GM23338 (cell line): ENCODE measurements around the gene ACBD5. TPM values are rescaled to one million over a fixed set of nuclear protein-coding genes. Genes with fewer than 3 reads are reported as not detected.

Experiments
- ATAC-seq: fragments of 200-7000 bp; cut with Tn5 transposase; 3 replicates; pipeline ENCODE4 v1.9.1; 2020
- DNase-seq: peaks from one replicate; pipeline ENCODE4 v3.0.0-alpha.2; 2015; ENCODE audit warnings: low spot score
- H2AFZ ChIP-seq: fragments of 200-600 bp; sonication (generic); 2 replicates; pipeline ENCODE4 v1.8.0; 2016; ENCODE audit warnings: antibody characterized with exemption, mild to moderate bottlenecking, moderate library complexity
- H3F3A ChIP-seq: fragments of 200-600 bp; sonication (generic); replicated peaks from 2 replicates; pipeline ENCODE4 v1.8.0; 2017; ENCODE audit warnings: antibody characterized with exemption, mixed run types, low read depth
- H3K27ac ChIP-seq: fragments of 200-600 bp; sonication (generic); 2 replicates; pipeline ENCODE4 v1.6.1; 2016; ENCODE audit warnings: low read depth
- H3K27me3 ChIP-seq: fragments of 200-600 bp; sonication (generic); 2 replicates; pipeline ENCODE4 v1.8.0; 2016; ENCODE audit warnings: mild to moderate bottlenecking, mixed run types, moderate library complexity; ENCODE audit not compliant: insufficient read depth
- H3K36me3 ChIP-seq: fragments of 200-600 bp; sonication (generic); 2 replicates; pipeline ENCODE4 v1.8.0; 2016; ENCODE audit warnings: mild to moderate bottlenecking; ENCODE audit not compliant: insufficient read depth
- H3K4me1 ChIP-seq: fragments of 200-600 bp; sonication (generic); 2 replicates; pipeline ENCODE4 v1.8.0; 2016; ENCODE audit warnings: mild to moderate bottlenecking, moderate library complexity; ENCODE audit not compliant: insufficient read depth
- H3K4me2 ChIP-seq: fragments of 200-600 bp; sonication (generic); 2 replicates; pipeline ENCODE4 v1.7.1; 2017; ENCODE audit warnings: mixed run types
- H3K4me3 ChIP-seq: fragments of 200-600 bp; sonication (generic); 2 replicates; pipeline ENCODE4 v1.6.1; 2016; ENCODE audit warnings: mixed run types
- H3K79me2 ChIP-seq: fragments of 200-600 bp; sonication (generic); replicated peaks from 2 replicates; pipeline ENCODE4 v1.8.0; 2017; ENCODE audit warnings: mild to moderate bottlenecking; ENCODE audit not compliant: insufficient read depth
- H3K9me2 ChIP-seq: fragments of 200-600 bp; sonication (generic); 2 replicates; pipeline ENCODE4 v1.8.0; 2017; ENCODE audit not compliant: insufficient read depth
- H4K20me1 ChIP-seq: fragments of 200-600 bp; sonication (generic); replicated peaks from 2 replicates; pipeline ENCODE4 v1.8.0; 2017; ENCODE audit warnings: mild to moderate bottlenecking; ENCODE audit not compliant: insufficient read depth
- H3K27ac Mint-ChIP-seq: 2 replicates; pipeline ENCODE4 v1.8.0; 2020; ENCODE audit warnings: inconsistent platforms, mild to moderate bottlenecking, moderate library complexity, mixed read lengths
- H3K27me3 Mint-ChIP-seq: 3 replicates; pipeline ENCODE4 v1.8.0; 2022; ENCODE audit warnings: low read depth, mild to moderate bottlenecking, moderate library complexity, mixed read lengths, inconsistent platforms; ENCODE audit not compliant: insufficient read depth, poor library complexity
- H3K36me3 Mint-ChIP-seq: 3 replicates; pipeline ENCODE4 v1.8.0; 2021; ENCODE audit warnings: low read depth, mild to moderate bottlenecking, inconsistent platforms, moderate library complexity, mixed read lengths
- H3K4me1 Mint-ChIP-seq: 3 replicates; pipeline ENCODE4 v1.8.0; 2020; ENCODE audit warnings: mild to moderate bottlenecking, inconsistent platforms, mixed read lengths
- H3K4me3 Mint-ChIP-seq: 3 replicates; pipeline ENCODE4 v1.8.0; 2021; ENCODE audit warnings: moderate library complexity, mild to moderate bottlenecking, inconsistent platforms, mixed read lengths
- H3K9me3 Mint-ChIP-seq: 3 replicates; pipeline ENCODE4 v1.8.0; 2020; ENCODE audit warnings: moderate library complexity, mild to moderate bottlenecking, inconsistent platforms, mixed read lengths
- CREB1 ChIP-seq: fragments of 250-450 bp; sonication (Bioruptor Pico); IDR thresholded peaks from 2 replicates; pipeline ENCODE4 v1.5.0; 2020; ENCODE audit warnings: low read depth, mild to moderate bottlenecking, moderate library complexity
- EZH2 ChIP-seq: fragments of 200-600 bp; sonication (generic); IDR thresholded peaks from one replicate; pipeline ENCODE4 v1.8.0; 2017; ENCODE audit warnings: antibody characterized with exemption, mild to moderate bottlenecking, low read depth; ENCODE audit not compliant: unreplicated experiment
- EZH2phosphoT487 ChIP-seq: fragments of 200-600 bp; sonication (generic); IDR thresholded peaks from one replicate; pipeline ENCODE4 v1.8.1; 2018; ENCODE audit warnings: antibody characterized with exemption; ENCODE audit not compliant: unreplicated experiment
- JUNB ChIP-seq: IDR thresholded peaks from one replicate; pipeline ENCODE4 v1.6.1; 2016; ENCODE audit warnings: antibody characterized with exemption; ENCODE audit not compliant: unreplicated experiment
- NANOG ChIP-seq: IDR thresholded peaks from 2 replicates; pipeline ENCODE4 v1.6.1; 2016; ENCODE audit warnings: antibody characterized with exemption, borderline replicate concordance
- POLR2AphosphoS5 ChIP-seq: IDR thresholded peaks from 2 replicates; pipeline ENCODE4 v1.6.1; 2016; ENCODE audit warnings: antibody characterized with exemption, low read depth
- STAT1 ChIP-seq: IDR thresholded peaks from one replicate; pipeline ENCODE4 v1.6.1; 2016; ENCODE audit warnings: antibody characterized with exemption; ENCODE audit not compliant: unreplicated experiment
- ZNF114 ChIP-seq: fragments of 250-450 bp; sonication (Bioruptor Pico); IDR thresholded peaks from 2 replicates; pipeline ENCODE4 v1.5.0; 2020; ENCODE audit warnings: mild to moderate bottlenecking, moderate library complexity
- ZNF331 ChIP-seq: fragments of 250-450 bp; sonication (Bioruptor Pico); IDR thresholded peaks from 2 replicates; pipeline ENCODE4 v1.5.0; 2020; ENCODE audit warnings: low read depth, mild to moderate bottlenecking, moderate library complexity
- polyA plus RNA-seq: library from polyadenylated mRNA; unstranded; fragments of >200 nt; fragmentation: Nextera tagmentation; extraction: Ambion mirVana; gene quantifications from 2 replicates; pipeline ENCODE4 v1.2.1, GENCODE V29; 2016
- total RNA-seq: library from RNA; depleted of rRNA; stranded (reverse); fragments of >200 nt; shearing (Covaris generic); gene quantifications from 2 replicates; pipeline ENCODE4 v1.2.3, GENCODE V29; 2014
- TF ChIP-seq, protein P1 (sequence below): fragments of 250-450 bp; sonication (Bioruptor Pico); IDR thresholded peaks from 2 replicates; pipeline ENCODE4 v1.5.0; 2020; ENCODE audit warnings: mild to moderate bottlenecking, moderate library complexity
- TF ChIP-seq, protein P2 (sequence below): IDR thresholded peaks from one replicate; pipeline ENCODE4 v1.6.1; 2018; ENCODE audit warnings: antibody characterized with exemption; ENCODE audit not compliant: unreplicated experiment
- TF ChIP-seq, protein P3 (sequence below): IDR thresholded peaks from 2 replicates; pipeline ENCODE4 v1.6.1; 2016; ENCODE audit warnings: antibody characterized with exemption
- TF ChIP-seq, protein P4 (sequence below), 2 experiments: fragments of 200-600 bp in 1 of 2; sonication (generic) in 1 of 2; conservative IDR thresholded peaks; 2 replicates each; pipeline versions ENCODE4 v1.5.1 to v1.6.1; 2016 to 2017; ENCODE audit warnings: antibody characterized with exemption in 2 of 2, low read depth in 2 of 2, mild to moderate bottlenecking in 2 of 2, moderate library complexity in 1 of 2

Gene ACBD5
- total and polyA plus RNA-seq, 2 experiments from 2014 or later, result 9.8 to 10.1 TPM

DNA sequence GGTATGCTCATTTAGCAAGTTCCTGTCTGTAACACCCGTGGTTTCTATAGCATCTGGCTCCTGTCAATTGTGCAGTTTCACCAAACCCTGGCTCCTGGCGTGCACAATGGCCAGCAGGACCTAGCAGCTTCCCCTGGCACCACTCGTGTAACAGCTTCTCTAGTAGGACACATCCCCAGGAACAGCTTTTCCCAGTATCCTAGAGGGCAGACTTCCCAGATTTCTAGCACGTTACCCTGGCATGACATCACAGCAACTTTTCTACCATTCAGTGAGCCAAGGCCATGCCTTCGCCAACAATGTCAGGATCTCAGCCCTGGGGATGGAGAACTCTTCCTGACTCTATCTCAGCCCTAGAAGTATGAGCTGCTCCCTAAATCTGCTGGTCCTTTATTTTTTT is 92.9 kb downstream of the ACBD5 start:
- ATAC-seq (no peak), DNase-seq (no peak)
- Histone ChIP-seq H3K27me3 (no peaks in the 10 kb centered on the region), H3K27ac (no peak overlapping the region), H3K4me1 (peaks cover 3% of the 10 kb centered on the region), H3K9me2 (no peaks in the 10 kb centered on the region), H3K79me2 (peaks cover 96% of the 10 kb centered on the region), H4K20me1 (peaks cover 41% of the 10 kb centered on the region), H2AFZ (no peak overlapping the region), H3K4me2 (no peak overlapping the region), H3F3A (no peaks in the 10 kb centered on the region), H3K4me3 (no peak overlapping the region), H3K36me3 (peaks cover 37% of the 10 kb centered on the region)
- TF ChIP-seq, protein P1, sequence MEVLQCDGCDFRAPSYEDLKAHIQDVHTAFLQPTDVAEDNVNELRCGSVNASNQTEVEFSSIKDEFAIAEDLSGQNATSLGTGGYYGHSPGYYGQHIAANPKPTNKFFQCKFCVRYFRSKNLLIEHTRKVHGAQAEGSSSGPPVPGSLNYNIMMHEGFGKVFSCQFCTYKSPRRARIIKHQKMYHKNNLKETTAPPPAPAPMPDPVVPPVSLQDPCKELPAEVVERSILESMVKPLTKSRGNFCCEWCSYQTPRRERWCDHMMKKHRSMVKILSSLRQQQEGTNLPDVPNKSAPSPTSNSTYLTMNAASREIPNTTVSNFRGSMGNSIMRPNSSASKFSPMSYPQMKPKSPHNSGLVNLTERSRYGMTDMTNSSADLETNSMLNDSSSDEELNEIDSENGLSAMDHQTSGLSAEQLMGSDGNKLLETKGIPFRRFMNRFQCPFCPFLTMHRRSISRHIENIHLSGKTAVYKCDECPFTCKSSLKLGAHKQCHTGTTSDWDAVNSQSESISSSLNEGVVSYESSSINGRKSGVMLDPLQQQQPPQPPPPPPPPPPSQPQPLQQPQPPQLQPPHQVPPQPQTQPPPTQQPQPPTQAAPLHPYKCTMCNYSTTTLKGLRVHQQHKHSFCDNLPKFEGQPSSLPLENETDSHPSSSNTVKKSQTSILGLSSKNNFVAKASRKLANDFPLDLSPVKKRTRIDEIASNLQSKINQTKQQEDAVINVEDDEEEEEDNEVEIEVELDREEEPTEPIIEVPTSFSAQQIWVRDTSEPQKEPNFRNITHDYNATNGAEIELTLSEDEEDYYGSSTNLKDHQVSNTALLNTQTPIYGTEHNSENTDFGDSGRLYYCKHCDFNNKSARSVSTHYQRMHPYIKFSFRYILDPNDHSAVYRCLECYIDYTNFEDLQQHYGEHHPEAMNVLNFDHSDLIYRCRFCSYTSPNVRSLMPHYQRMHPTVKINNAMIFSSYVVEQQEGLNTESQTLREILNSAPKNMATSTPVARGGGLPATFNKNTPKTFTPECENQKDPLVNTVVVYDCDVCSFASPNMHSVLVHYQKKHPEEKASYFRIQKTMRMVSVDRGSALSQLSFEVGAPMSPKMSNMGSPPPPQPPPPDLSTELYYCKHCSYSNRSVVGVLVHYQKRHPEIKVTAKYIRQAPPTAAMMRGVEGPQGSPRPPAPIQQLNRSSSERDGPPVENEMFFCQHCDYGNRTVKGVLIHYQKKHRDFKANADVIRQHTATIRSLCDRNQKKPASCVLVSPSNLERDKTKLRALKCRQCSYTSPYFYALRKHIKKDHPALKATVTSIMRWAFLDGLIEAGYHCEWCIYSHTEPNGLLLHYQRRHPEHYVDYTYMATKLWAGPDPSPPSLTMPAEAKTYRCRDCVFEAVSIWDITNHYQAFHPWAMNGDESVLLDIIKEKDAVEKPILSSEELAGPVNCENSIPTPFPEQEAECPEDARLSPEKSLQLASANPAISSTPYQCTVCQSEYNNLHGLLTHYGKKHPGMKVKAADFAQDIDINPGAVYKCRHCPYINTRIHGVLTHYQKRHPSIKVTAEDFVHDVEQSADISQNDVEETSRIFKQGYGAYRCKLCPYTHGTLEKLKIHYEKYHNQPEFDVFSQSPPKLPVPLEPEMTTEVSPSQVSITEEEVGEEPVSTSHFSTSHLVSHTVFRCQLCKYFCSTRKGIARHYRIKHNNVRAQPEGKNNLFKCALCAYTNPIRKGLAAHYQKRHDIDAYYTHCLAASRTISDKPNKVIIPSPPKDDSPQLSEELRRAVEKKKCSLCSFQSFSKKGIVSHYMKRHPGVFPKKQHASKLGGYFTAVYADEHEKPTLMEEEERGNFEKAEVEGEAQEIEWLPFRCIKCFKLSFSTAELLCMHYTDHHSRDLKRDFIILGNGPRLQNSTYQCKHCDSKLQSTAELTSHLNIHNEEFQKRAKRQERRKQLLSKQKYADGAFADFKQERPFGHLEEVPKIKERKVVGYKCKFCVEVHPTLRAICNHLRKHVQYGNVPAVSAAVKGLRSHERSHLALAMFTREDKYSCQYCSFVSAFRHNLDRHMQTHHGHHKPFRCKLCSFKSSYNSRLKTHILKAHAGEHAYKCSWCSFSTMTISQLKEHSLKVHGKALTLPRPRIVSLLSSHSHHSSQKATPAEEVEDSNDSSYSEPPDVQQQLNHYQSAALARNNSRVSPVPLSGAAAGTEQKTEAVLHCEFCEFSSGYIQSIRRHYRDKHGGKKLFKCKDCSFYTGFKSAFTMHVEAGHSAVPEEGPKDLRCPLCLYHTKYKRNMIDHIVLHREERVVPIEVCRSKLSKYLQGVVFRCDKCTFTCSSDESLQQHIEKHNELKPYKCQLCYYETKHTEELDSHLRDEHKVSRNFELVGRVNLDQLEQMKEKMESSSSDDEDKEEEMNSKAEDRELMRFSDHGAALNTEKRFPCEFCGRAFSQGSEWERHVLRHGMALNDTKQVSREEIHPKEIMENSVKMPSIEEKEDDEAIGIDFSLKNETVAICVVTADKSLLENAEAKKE (CRISPR knock-in tag), result no peak
- no peak for TF ChIP-seq POLR2AphosphoS5
- TF ChIP-seq, protein P2, sequence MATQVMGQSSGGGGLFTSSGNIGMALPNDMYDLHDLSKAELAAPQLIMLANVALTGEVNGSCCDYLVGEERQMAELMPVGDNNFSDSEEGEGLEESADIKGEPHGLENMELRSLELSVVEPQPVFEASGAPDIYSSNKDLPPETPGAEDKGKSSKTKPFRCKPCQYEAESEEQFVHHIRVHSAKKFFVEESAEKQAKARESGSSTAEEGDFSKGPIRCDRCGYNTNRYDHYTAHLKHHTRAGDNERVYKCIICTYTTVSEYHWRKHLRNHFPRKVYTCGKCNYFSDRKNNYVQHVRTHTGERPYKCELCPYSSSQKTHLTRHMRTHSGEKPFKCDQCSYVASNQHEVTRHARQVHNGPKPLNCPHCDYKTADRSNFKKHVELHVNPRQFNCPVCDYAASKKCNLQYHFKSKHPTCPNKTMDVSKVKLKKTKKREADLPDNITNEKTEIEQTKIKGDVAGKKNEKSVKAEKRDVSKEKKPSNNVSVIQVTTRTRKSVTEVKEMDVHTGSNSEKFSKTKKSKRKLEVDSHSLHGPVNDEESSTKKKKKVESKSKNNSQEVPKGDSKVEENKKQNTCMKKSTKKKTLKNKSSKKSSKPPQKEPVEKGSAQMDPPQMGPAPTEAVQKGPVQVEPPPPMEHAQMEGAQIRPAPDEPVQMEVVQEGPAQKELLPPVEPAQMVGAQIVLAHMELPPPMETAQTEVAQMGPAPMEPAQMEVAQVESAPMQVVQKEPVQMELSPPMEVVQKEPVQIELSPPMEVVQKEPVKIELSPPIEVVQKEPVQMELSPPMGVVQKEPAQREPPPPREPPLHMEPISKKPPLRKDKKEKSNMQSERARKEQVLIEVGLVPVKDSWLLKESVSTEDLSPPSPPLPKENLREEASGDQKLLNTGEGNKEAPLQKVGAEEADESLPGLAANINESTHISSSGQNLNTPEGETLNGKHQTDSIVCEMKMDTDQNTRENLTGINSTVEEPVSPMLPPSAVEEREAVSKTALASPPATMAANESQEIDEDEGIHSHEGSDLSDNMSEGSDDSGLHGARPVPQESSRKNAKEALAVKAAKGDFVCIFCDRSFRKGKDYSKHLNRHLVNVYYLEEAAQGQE, result no peak
- no peak for TF ChIP-seq ZNF331 (CRISPR knock-in tag)
- no peak for TF ChIP-seq JUNB
- TF ChIP-seq NANOG, result no peak
- TF ChIP-seq STAT1, result no peak
- TF ChIP-seq, protein P3, sequence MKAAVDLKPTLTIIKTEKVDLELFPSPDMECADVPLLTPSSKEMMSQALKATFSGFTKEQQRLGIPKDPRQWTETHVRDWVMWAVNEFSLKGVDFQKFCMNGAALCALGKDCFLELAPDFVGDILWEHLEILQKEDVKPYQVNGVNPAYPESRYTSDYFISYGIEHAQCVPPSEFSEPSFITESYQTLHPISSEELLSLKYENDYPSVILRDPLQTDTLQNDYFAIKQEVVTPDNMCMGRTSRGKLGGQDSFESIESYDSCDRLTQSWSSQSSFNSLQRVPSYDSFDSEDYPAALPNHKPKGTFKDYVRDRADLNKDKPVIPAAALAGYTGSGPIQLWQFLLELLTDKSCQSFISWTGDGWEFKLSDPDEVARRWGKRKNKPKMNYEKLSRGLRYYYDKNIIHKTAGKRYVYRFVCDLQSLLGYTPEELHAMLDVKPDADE, result no peak
- TF ChIP-seq, protein P4, sequence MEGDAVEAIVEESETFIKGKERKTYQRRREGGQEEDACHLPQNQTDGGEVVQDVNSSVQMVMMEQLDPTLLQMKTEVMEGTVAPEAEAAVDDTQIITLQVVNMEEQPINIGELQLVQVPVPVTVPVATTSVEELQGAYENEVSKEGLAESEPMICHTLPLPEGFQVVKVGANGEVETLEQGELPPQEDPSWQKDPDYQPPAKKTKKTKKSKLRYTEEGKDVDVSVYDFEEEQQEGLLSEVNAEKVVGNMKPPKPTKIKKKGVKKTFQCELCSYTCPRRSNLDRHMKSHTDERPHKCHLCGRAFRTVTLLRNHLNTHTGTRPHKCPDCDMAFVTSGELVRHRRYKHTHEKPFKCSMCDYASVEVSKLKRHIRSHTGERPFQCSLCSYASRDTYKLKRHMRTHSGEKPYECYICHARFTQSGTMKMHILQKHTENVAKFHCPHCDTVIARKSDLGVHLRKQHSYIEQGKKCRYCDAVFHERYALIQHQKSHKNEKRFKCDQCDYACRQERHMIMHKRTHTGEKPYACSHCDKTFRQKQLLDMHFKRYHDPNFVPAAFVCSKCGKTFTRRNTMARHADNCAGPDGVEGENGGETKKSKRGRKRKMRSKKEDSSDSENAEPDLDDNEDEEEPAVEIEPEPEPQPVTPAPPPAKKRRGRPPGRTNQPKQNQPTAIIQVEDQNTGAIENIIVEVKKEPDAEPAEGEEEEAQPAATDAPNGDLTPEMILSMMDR (conservative IDR thresholded peaks at IDR 0.05; ENCODE audit: low read depth in 2 of 2), result no peak
- TF ChIP-seq EZH2, result no peak
- TF ChIP-seq EZH2phosphoT487, result no peak
- no peak for TF ChIP-seq CREB1 (CRISPR knock-in tag)
- TF ChIP-seq ZNF114 (CRISPR knock-in tag), result no peak
- Mint-ChIP-seq H3K4me1 (peaks cover 18% of the 10 kb centered on the region), H3K9me3 (no peaks in the 10 kb centered on the region), H3K27me3 (peaks cover 2% of the 10 kb centered on the region), H3K36me3 (peaks cover 74% of the 10 kb centered on the region), H3K27ac (no peak overlapping the region), H3K4me3 (no peak overlapping the region)
